ENCODE results near the gene LYRM2. TPM values are rescaled to one million over a fixed set of nuclear protein-coding genes. Genes with fewer than 3 reads are reported as not detected.
A peak's percentile ranks its signal among the peaks of the same experiment; 100 is the strongest.

LYRM2 gene
- total RNA-seq, 3 donors from 2014 or later = 33.9 to 36.0 (median 35.9) TPM

DNA sequence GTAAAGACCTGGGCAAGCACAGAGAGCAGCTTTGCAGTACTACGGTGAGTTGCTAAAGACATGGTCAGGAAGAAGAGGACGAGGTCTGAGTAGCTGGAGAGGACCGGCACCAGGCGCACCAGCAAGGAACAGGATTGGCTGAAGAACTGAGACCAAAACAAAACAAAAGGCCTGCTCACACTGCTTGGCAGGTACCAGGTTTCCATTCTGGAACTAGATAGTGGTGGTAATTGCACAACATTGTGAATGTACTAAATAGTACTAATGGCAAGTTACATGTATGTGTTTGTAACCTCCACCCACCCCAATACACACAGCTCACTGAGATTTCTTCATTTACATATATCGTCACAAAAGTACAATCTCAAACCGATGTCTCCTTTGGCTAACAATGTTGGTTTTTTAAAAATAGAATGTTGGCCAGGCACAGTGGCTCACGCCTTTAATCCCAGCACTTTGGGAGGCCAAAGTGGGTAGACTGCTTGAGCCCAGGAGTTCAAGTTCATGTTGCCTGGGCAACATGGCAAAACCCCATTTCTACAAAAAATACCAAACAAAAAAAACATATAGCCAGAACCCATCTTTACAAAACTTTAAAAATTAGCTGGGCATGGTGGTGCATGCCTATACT is 32.5 kb upstream of the LYRM2 start:
- ATAC-seq (no peak), DNase-seq (no peak)
- intact Hi-C loops (cut with DNase I, micrococcal nuclease) = no loop called here
- H3K4me1 ChIP-seq (ENCODE audit: low read depth) = no peaks in the 10 kb centered on the region
- H3K4me3 ChIP-seq = no peak overlapping the region
- no peaks in the 10 kb centered on the region for H3K9me3 ChIP-seq
- H3K36me3 ChIP-seq (ENCODE audit: low read depth) = peaks cover 8% of the 10 kb centered on the region
- TF ChIP-seq, protein P1, sequence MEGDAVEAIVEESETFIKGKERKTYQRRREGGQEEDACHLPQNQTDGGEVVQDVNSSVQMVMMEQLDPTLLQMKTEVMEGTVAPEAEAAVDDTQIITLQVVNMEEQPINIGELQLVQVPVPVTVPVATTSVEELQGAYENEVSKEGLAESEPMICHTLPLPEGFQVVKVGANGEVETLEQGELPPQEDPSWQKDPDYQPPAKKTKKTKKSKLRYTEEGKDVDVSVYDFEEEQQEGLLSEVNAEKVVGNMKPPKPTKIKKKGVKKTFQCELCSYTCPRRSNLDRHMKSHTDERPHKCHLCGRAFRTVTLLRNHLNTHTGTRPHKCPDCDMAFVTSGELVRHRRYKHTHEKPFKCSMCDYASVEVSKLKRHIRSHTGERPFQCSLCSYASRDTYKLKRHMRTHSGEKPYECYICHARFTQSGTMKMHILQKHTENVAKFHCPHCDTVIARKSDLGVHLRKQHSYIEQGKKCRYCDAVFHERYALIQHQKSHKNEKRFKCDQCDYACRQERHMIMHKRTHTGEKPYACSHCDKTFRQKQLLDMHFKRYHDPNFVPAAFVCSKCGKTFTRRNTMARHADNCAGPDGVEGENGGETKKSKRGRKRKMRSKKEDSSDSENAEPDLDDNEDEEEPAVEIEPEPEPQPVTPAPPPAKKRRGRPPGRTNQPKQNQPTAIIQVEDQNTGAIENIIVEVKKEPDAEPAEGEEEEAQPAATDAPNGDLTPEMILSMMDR (IDR thresholded peaks at IDR 0.05) = no peak

- Histone ChIP-seq H3K4me3 (no peak overlapping the region), H3K9me3 (no peaks in the 10 kb centered on the region), H3K36me3 (ENCODE audit: low read depth) (peaks cover 4% of the 10 kb centered on the region), H3K4me1 (ENCODE audit: low read depth) (no peaks in the 10 kb centered on the region)
- intact Hi-C loops (cut with DNase I, micrococcal nuclease) = no loop called here
- no peak for DNase-seq
- ATAC-seq = no peak
- TF ChIP-seq, protein P1 (IDR thresholded peaks at IDR 0.05) = no peak
Measured at GRCh38 chr6:89669002-89669401, 30.5 kb upstream of the LYRM2 start.

- DNase-seq = no peak
- Histone ChIP-seq H3K4me3 (no peak overlapping the region), H3K36me3 (ENCODE audit: low read depth) (peaks cover 4% of the 10 kb centered on the region), H3K4me1 (ENCODE audit: low read depth) (no peaks in the 10 kb centered on the region), H3K9me3 (no peaks in the 10 kb centered on the region)
- ATAC-seq = no peak
- TF ChIP-seq, protein P1 (IDR thresholded peaks at IDR 0.05) = no peak
- intact Hi-C loops (cut with DNase I, micrococcal nuclease) = no loop called here
Measured at GRCh38 chr6:89667872-89668556, 29.5 kb upstream of the LYRM2 start.

GRCh38 chr6:89662659-89663223 is 24.2 kb upstream of the LYRM2 start:
- DNase-seq = peak in 1 of 3 donors; percentile 68
- TF ChIP-seq, protein P1 (IDR thresholded peaks at IDR 0.05) = no peak
- H3K9me3 ChIP-seq = no peaks in the 10 kb centered on the region
- no peak overlapping the region for H3K4me3 ChIP-seq
- intact Hi-C loops (cut with DNase I, micrococcal nuclease) = no loop called here
- no peaks in the 10 kb centered on the region for H3K4me1 ChIP-seq (ENCODE audit: low read depth)
- ATAC-seq = peak; percentile 99
- no peaks in the 10 kb centered on the region for H3K36me3 ChIP-seq (ENCODE audit: low read depth)

DNA sequence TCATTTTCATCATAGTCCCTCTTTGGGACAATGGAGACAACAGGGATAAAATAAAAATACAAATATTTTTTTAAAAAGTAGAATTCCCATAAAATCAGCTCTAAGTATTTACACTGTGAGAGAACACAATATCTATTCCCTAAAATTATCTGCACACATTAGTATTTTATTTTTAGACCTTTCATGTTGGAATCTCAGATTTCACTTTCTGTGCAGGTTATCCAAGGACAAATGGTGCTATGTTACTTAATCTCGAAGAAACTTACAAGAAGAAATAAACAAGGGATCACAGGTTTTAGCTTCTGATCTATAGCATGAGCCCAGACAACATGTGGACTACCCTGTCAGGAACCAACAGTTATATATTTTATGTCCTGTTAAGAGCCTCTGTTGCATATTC is 23.0 kb upstream of the LYRM2 start:
- ATAC-seq (no peak), DNase-seq (no peak)
- H3K9me3 ChIP-seq = no peaks in the 10 kb centered on the region
- no peaks in the 10 kb centered on the region for H3K36me3 ChIP-seq (ENCODE audit: low read depth)
- intact Hi-C loops (cut with DNase I, micrococcal nuclease) = no loop called here
- TF ChIP-seq, protein P1 (IDR thresholded peaks at IDR 0.05) = no peak
- H3K4me1 ChIP-seq (ENCODE audit: low read depth) = no peaks in the 10 kb centered on the region
- H3K4me3 ChIP-seq = no peak overlapping the region

Measured in mucosa of descending colon (tissue), 3 donors.